CD4-positive, alpha-beta T cell treated with Interleukin-1 beta for 1 hour (primary cell): ENCODE measurements around the gene PCDHA5.
"Not testable (repeated sequence)": the region's sequence is repeated elsewhere in the genome, so short reads cannot be mapped to it uniquely, and the experiment has no call there.

Experiments used
- DNase-seq, 2 donors: peaks; one replicate each; pipeline ENCODE4 v3.0.0-alpha.2; 2020 to 2022

Gene PCDHA5

GRCh38 chr5:140821375-140822280 is at the start of gene PCDHA5:
TSS of gene PCDHA5 (plus strand) at chr5:140821613.
- no peak for DNase-seq

DNA sequence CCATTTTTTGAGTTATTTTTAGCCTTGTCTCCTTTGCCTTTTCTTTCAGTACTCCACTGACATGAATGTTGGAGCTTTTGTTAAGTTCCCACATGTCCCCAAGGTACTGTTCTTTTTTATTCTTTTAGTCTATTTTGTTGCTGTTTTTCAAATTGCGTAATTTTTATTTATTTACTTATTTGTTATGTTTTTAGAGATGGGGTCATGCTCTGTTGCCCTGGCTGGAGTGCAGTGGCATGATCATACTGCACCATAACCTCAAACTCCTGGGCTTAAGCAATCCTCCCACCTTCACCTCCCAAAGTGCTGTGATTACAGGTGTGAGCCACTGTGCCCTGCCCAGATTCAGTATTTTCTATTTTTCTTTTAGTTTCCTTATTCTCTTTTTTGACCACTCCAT is 40.9 kb upstream of the PCDHA5 start:
- DNase-seq = no peak

GRCh38 chr5:140785905-140786686 is 35.3 kb upstream of the PCDHA5 start, which contains the start of gene PCDHA1:
TSS of gene PCDHA1 (plus strand) at chr5:140786140.
- no peak for DNase-seq

GRCh38 chr5:140787422-140787821 is 34.0 kb upstream of the PCDHA5 start:
- not testable (repeated sequence) for DNase-seq

DNA sequence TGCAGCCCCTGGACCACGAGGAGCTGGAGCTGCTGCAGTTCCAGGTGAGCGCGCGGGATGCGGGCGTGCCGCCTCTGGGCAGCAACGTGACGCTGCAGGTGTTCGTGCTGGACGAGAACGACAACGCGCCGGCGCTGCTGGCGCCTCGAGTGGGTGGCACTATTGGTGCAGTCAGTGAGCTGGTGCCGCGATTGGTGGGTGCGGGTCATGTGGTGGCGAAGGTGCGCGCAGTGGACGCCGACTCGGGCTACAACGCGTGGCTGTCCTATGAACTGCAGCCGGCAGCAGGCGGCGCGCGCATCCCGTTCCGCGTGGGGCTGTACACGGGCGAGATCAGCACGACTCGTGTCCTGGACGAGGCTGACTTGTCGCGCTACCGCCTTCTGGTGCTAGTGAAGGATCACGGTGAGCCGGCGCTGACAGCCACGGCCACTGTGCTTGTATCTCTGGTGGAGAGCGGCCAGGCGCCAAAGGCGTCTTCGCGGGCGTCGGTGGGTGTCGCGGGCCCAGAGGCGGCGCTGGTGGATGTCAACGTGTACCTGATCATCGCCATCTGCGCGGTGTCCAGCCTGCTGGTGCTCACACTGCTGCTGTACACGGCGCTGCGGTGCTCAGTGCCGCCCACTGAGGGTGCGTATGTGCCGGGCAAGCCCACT is 33.4 kb upstream of the PCDHA5 start:
- DNase-seq = not testable (repeated sequence)

DNA sequence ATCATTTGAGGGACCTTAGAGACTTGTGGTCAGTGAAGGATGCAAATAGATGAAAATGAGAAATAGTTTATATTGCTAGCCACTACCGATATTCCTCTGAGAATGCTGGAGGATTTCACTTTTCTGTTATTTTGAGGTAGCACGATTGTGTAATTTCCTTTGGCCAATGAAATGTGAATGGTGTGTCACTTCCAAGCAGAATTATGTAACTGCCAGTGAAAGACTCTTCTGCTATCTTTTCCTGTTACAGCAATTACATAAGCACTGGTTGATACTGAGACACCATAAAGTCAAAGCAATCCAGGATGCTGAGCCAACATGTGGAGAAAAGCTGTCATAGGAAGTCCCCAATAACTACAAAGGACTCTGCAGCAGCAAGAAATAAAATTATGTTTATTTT is 30.3 kb upstream of the PCDHA5 start:
- no peak for DNase-seq

DNA sequence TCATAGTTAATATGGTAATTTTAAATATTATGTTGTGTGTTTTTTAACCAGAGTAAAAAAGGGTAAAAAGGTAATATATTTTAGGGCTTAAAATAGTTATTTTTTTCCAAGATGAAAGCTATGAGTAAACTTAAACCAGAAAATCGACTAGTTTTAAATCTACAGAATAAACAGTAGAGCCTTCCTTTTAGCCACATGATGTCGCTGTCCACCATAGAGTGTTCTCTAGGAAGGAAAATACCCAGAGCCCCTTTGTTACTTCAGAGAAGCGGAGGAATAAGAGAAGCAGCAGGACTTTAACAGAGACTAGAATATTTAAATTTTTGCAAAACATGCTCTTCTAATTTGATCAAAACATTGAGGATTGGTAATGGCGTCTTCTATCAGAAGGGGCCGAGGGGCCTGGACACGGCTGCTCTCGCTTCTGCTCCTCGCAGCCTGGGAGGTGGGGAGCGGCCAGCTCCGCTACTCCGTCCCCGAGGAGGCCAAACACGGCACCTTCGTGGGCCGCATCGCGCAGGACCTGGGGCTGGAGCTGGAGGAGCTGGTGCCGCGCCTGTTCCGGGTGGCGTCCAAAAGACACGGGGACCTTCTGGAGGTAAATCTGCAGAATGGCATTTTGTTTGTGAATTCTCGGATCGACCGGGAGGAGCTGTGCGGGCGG is 26.7 kb upstream of the PCDHA5 start, which contains the start of gene PCDHA2:
PCDHA2 (plus strand) TSS at position 258 of the 664 bp plus-strand sequence.
- DNase-seq = no peak

DNA sequence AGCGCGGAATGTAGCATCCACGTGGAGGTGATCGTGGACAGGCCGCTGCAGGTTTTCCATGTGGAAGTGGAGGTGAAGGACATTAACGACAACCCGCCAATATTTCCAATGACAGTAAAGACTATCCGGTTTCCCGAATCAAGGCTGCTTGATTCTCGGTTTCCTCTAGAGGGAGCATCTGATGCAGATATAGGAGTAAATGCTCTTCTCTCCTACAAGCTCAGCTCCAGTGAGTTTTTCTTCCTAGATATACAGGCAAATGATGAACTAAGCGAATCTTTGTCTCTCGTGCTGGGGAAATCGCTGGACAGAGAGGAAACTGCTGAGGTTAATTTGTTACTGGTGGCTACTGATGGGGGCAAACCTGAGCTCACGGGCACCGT is 26.2 kb upstream of the PCDHA5 start:
- DNase-seq = no peak

GRCh38 chr5:140796072-140796717 is 25.2 kb upstream of the PCDHA5 start:
- not testable (repeated sequence) for DNase-seq

GRCh38 chr5:140796718-140797095 is 24.7 kb upstream of the PCDHA5 start:
- DNase-seq = no peak

DNA sequence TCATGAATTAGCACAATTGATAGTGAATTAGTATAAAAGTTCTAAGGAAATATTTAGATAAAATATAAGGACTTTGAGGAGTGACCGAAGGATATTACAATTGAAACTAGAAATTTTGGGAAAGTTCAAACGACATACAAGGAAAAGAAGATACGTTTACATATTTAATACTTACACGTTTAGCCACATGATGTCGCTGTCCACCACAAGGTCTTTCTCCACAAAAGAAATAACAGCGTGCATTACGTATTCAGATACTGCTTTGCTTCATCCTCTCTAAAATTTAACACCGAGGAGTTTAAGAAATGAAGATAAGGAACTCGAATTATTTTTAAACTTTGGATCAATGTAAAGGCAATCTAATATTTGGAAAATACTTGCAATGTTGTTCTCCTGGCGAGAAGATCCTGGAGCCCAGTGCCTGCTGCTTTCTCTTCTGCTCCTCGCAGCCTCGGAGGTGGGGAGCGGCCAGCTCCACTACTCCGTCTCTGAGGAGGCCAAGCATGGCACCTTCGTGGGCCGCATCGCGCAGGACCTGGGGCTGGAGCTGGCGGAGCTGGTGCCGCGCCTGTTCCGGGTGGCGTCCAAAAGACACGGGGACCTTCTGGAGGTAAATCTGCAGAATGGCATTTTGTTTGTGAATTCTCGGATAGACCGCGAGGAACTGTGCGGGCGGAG is 20.5 kb upstream of the PCDHA5 start, which contains the start of gene PCDHA3:
PCDHA3 (plus strand) TSS at position 242 of the 678 bp plus-strand sequence.
- DNase-seq = no peak

GRCh38 chr5:140801494-140801841 is 19.9 kb upstream of the PCDHA5 start:
- DNase-seq = no peak

GRCh38 chr5:140802381-140802780 is 19.0 kb upstream of the PCDHA5 start:
- not testable (repeated sequence) for DNase-seq

DNA sequence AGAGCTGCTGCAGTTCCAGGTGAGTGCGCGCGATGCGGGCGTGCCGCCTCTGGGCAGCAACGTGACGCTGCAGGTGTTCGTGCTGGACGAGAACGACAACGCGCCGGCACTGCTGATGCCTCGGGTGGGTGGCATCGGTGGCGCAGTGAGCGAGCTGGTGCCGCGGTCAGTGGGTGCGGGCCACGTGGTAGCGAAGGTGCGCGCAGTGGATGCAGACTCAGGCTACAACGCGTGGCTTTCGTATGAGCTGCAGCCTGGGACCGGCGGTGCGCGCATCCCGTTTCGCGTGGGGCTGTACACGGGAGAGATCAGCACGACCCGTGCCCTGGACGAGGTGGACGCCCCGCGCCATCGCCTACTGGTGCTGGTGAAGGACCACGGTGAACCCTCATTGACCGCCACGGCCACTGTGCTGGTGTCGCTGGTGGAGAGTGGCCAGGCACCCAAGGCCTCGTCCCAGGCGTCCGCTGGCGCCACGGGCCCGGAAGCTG is 18.6 kb upstream of the PCDHA5 start:
- DNase-seq = no peak

GRCh38 chr5:140806834-140807775 is 14.3 kb upstream of the PCDHA5 start, which contains the start of gene PCDHA4:
TSS of gene PCDHA4 (plus strand) at chr5:140807068.
- no peak for DNase-seq

DNA sequence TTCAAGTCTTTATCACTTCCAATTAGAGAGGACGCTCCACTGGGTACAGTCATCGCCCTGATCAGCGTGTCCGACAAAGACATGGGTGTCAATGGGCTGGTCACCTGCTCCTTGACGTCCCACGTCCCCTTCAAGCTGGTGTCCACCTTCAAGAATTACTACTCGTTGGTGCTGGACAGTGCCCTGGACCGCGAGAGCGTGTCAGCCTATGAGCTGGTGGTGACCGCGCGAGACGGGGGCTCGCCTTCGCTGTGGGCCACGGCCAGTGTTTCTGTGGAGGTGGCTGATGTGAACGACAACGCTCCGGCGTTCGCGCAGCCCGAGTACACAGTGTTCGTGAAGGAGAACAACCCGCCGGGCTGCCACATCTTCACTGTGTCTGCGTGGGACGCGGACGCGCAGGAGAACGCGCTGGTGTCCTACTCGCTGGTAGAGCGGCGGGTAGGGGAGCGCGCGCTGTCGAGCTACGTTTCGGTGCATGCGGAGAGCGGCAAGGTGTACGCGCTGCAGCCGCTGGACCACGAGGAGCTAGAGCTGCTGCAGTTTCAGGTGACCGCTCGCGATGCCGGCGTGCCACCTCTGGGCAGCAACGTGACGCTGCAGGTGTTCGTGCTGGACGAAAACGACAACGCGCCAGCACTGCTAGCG is 13.0 kb upstream of the PCDHA5 start:
- not testable (repeated sequence) for DNase-seq

DNA sequence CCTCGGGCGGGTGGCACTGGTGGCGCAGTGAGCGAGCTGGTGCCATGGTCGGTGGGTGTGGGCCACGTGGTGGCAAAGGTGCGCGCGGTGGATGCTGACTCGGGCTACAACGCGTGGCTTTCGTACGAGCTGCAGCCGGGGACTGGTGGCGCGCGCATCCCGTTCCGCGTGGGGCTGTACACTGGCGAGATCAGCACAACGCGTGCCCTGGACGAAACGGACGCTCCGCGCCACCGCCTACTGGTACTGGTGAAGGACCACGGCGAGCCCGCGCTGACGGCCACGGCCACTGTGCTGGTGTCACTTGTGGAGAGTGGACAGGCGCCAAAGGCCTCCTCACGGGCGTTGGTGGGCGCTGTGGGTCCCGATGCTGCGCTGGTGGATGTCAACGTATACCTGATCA is 12.5 kb upstream of the PCDHA5 start:
- DNase-seq = no peak

- DNase-seq = no peak
Measured at GRCh38 chr5:140822281-140822629, 842 bp downstream of the PCDHA5 start.

DNA sequence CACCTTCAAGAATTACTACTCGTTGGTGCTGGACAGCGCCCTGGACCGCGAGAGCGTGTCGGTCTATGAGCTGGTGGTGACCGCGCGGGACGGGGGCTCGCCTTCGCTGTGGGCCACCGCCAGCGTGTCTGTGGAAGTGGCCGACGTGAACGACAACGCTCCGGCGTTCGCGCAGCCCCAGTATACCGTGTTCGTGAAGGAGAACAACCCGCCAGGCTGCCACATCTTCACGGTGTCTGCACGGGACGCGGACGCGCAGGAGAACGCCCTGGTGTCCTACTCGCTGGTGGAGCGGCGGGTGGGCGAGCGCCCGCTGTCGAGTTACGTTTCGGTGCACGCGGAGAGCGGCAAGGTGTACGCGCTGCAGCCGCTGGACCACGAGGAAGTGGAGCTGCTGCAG is 1.6 kb downstream of the PCDHA5 start:
- not testable (repeated sequence) for DNase-seq

GRCh38 chr5:140823475-140823874 is 2.1 kb downstream of the PCDHA5 start:
- no peak for DNase-seq
